HG03103 (cell line): ENCODE results near the gene NRXN2.

ENCODE experiments used
- ATAC-seq: cut with Tn5 transposase; IDR thresholded peaks from one replicate; pipeline ENCODE4 v1.9.1; 2021; ENCODE audit warnings: low read depth; ENCODE audit not compliant: unreplicated experiment

NRXN2 gene

GRCh38 chr11:64723117-64723906 is at the start of gene NRXN2:
TSS of gene NRXN2 (minus strand) at chr11:64723197. CDS start at chr11:64713699, 9,498 bp downstream.
- peak; percentile 75 for ATAC-seq

GRCh38 chr11:64772303-64773018 is 49.5 kb upstream of the NRXN2 start:
- ATAC-seq, result no peak

- no peak for ATAC-seq
Measured at GRCh38 chr11:64771861-64772260, 48.9 kb upstream of the NRXN2 start.

- no peak for ATAC-seq
Measured at GRCh38 chr11:64770120-64770519, 47.1 kb upstream of the NRXN2 start.

GRCh38 chr11:64769283-64769682 is 46.3 kb upstream of the NRXN2 start:
- ATAC-seq, result no peak

- no peak for ATAC-seq
Measured at GRCh38 chr11:64768300-64768694, 45.3 kb upstream of the NRXN2 start.

GRCh38 chr11:64767344-64768299 is 44.6 kb upstream of the NRXN2 start:
- ATAC-seq, result no peak

GRCh38 chr11:64766881-64767280 is 43.9 kb upstream of the NRXN2 start:
- ATAC-seq, result no peak

- no peak for ATAC-seq
Measured at GRCh38 chr11:64765851-64766665, 43.1 kb upstream of the NRXN2 start.

- no peak for ATAC-seq
Measured at GRCh38 chr11:64765291-64765850, 42.4 kb upstream of the NRXN2 start.

- no peak for ATAC-seq
Measured at GRCh38 chr11:64764753-64765152, 41.8 kb upstream of the NRXN2 start.

- ATAC-seq, result no peak
Measured at GRCh38 chr11:64764040-64764611, 41.1 kb upstream of the NRXN2 start.

- ATAC-seq, result no peak
Measured at GRCh38 chr11:64763526-64764039, 40.6 kb upstream of the NRXN2 start.

GRCh38 chr11:64762674-64763525 is 39.9 kb upstream of the NRXN2 start:
- no peak for ATAC-seq

- ATAC-seq, result no peak
Measured at GRCh38 chr11:64762277-64762673, 39.3 kb upstream of the NRXN2 start.

- ATAC-seq, result no peak
Measured at GRCh38 chr11:64760759-64761420, 37.9 kb upstream of the NRXN2 start.
